Activated T-helper 2 cell treated with anti-CD3 and anti-CD28 coated beads, Interferon-gamma antibody, Interleukin-2, Interleukin-4, amounts not matched to agents 10 μg/mL and 5 μg/mL and 100 μg/mL, durations not matched to agents 14 hours and 24 hours and 36 hours (primary cell): ENCODE measurements around the gene SLC24A4. TPM values are rescaled to one million over a fixed set of nuclear protein-coding genes. Genes with fewer than 3 reads are reported as not detected.

ENCODE experiments used
- DNase-seq: peaks from one replicate; pipeline ENCODE4 v3.0.0; 2021; ENCODE audit warnings: low spot score
- H3K27ac Mint-ChIP-seq: one replicate; pipeline ENCODE4 v1.8.0; 2021; ENCODE audit warnings: mixed read lengths
- H3K27me3 Mint-ChIP-seq: one replicate; pipeline ENCODE4 v1.8.0; 2021; ENCODE audit warnings: low read depth, mixed read lengths
- H3K36me3 Mint-ChIP-seq: one replicate; pipeline ENCODE4 v1.8.0; 2021; ENCODE audit warnings: low read depth, mixed read lengths
- H3K4me1 Mint-ChIP-seq: one replicate; pipeline ENCODE4 v1.8.0; 2021; ENCODE audit warnings: low read depth, mixed read lengths
- H3K4me3 Mint-ChIP-seq: one replicate; pipeline ENCODE4 v1.8.0; 2021; ENCODE audit warnings: low read depth, mild to moderate bottlenecking, moderate library complexity, mixed read lengths
- H3K9me3 Mint-ChIP-seq: one replicate; pipeline ENCODE4 v1.8.0; 2021; ENCODE audit warnings: mixed read lengths
- intact Hi-C: fragments of 100-400 bp; cut with micrococcal nuclease; formaldehyde crosslinking; loops from one replicate; pipeline ENCODE4 v1.15.1; 2023
- total RNA-seq: library from RNA; stranded (reverse); gene quantifications from 2 replicates; pipeline ENCODE4 v1.2.3, GENCODE V29; 2022

Gene SLC24A4
- total RNA-seq, 1 donor from 2014 or later, result not detected

GRCh38 chr14:92384461-92385133 lies 61.6 kb downstream of the SLC24A4 start:
- no peaks in the 10 kb centered on the region for H3K36me3 Mint-ChIP-seq
- no peak overlapping the region for H3K4me3 Mint-ChIP-seq
- no peaks in the 10 kb centered on the region for H3K27me3 Mint-ChIP-seq
- intact Hi-C loops, result no loop called here
- no peak overlapping the region for H3K27ac Mint-ChIP-seq
- no peak for DNase-seq
- H3K9me3 Mint-ChIP-seq, result no peaks in the 10 kb centered on the region
- no peaks in the 10 kb centered on the region for H3K4me1 Mint-ChIP-seq

DNA sequence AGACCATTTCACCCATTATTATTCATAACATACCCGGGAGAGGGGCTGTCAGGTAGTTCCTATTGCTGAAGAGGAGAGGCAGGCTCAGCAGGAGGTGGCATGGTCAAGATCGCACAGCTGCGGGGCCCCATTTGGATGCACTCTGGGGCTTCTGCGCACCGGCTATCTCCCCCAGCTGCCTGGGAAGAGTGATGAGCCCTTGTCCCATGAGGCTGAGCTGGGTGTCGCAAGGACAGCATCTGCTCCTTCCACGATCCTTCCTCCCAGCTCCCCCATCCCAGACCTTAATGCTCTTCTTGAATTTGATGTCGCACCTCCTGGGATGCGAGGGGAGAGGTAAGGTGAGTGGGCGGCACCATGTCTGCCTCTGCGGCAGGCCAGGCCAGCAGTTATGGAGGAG lies 62.6 kb downstream of the SLC24A4 start:
- no peak for DNase-seq
- Mint-ChIP-seq H3K27me3 (no peaks in the 10 kb centered on the region), H3K27ac (no peak overlapping the region), H3K4me3 (no peak overlapping the region), H3K36me3 (no peaks in the 10 kb centered on the region), H3K9me3 (no peaks in the 10 kb centered on the region), H3K4me1 (no peaks in the 10 kb centered on the region)
- intact Hi-C loops, result no loop called here

DNA sequence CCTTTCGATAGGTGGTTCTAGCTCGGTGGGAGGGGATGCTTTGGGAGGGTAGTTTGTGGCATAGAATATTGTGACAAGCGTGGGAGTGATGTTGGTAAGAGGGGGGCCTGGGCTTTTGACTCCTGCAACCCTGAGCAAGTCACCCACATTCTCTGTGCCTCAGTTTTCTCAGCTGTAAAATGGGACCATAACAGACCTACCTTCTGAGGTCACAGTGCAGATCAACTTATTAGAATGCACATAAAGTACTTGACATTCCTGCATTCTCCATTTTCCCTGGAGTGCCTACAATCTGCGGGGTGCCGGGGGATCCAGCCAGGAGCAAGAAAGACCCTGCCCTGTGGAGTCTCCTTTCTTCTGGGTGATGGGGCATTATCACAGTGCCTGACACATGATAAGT lies 63.2 kb downstream of the SLC24A4 start:
- no peaks in the 10 kb centered on the region for H3K9me3 Mint-ChIP-seq
- no peak overlapping the region for H3K27ac Mint-ChIP-seq
- H3K27me3 Mint-ChIP-seq, result no peaks in the 10 kb centered on the region
- no peak overlapping the region for H3K4me3 Mint-ChIP-seq
- H3K36me3 Mint-ChIP-seq, result no peaks in the 10 kb centered on the region
- DNase-seq, result no peak
- intact Hi-C loops, result no loop called here
- H3K4me1 Mint-ChIP-seq, result no peaks in the 10 kb centered on the region

DNA sequence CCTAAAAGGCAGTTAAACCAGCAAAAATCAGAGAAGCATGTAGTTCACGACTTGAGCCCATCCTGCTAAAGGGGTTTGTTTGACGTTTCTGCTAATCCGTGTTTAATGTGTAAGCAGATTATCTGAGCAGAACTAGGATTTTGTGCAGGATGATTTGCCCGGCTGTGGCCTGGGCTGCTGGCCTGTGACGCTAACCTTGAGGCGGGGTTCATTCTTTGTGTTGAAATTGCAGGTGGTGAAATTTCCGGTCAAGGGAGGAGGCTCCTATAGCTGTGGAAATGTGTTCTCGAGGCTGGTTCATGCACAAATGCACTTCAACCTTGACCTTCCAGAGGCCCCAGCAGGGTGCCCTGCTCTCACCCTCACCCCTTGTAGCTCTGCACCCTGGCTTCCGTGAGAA lies 63.7 kb downstream of the SLC24A4 start:
- no peaks in the 10 kb centered on the region for H3K36me3 Mint-ChIP-seq
- intact Hi-C loops, result no loop called here
- no peak for DNase-seq
- no peaks in the 10 kb centered on the region for H3K4me1 Mint-ChIP-seq
- no peak overlapping the region for H3K4me3 Mint-ChIP-seq
- no peak overlapping the region for H3K27ac Mint-ChIP-seq
- H3K9me3 Mint-ChIP-seq, result no peaks in the 10 kb centered on the region
- H3K27me3 Mint-ChIP-seq, result no peaks in the 10 kb centered on the region

- no peak for DNase-seq
- Mint-ChIP-seq H3K9me3 (no peaks in the 10 kb centered on the region), H3K4me1 (no peaks in the 10 kb centered on the region), H3K36me3 (no peaks in the 10 kb centered on the region), H3K27me3 (no peaks in the 10 kb centered on the region), H3K4me3 (no peak overlapping the region), H3K27ac (no peak overlapping the region)
- intact Hi-C loops, result no loop called here
Observed at GRCh38 chr14:92387578-92387977, 64.6 kb downstream of the SLC24A4 start.

- Mint-ChIP-seq H3K9me3 (no peaks in the 10 kb centered on the region), H3K36me3 (no peaks in the 10 kb centered on the region), H3K4me1 (no peaks in the 10 kb centered on the region), H3K4me3 (no peak overlapping the region), H3K27ac (no peak overlapping the region), H3K27me3 (no peaks in the 10 kb centered on the region)
- intact Hi-C loops, result no loop called here
- no peak for DNase-seq
Observed at GRCh38 chr14:92389598-92390158, 66.7 kb downstream of the SLC24A4 start.

DNA sequence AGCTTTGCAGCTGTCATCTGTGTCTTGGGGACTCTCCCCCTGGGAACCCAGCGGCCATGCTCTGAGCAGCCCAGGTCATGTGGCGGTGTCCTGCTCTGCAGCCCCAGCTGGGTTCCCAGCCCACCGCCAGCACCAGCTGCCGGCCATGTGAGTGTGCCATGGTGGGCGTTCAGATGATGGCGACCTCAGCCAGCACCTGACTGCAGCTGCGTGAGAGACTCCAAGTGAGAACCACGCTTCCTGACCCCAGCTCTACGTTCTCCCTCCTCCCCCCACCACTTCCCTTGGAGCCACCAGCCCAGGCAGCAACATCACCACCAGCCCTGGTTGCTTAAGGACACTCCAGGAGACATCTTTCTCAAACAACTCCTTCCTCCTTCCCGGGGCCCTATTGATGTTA lies 68.8 kb downstream of the SLC24A4 start:
- Mint-ChIP-seq H3K27ac (no peak overlapping the region), H3K27me3 (no peaks in the 10 kb centered on the region), H3K9me3 (no peaks in the 10 kb centered on the region), H3K36me3 (no peaks in the 10 kb centered on the region), H3K4me3 (no peak overlapping the region), H3K4me1 (no peaks in the 10 kb centered on the region)
- DNase-seq, result no peak
- intact Hi-C loops, result no loop called here

DNA sequence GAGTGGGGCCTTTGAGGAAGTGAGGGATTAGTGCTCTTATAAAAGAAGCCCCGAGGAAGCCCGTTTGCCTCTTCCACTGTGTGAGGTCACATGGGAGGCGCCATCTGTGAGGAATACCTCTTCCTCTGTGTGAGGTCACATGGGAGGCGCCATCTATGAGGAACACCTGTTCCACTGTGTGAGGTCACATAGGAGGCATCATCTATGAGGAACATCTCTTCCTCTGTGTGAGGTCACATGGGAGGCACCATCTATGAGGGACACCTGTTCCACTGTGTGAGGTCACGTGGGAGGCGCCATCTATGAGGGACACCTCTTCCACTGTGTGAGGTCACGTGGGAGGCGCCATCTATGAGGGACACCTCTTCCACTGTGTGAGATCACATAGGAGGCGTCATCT lies 69.7 kb downstream of the SLC24A4 start:
- intact Hi-C loops, result no loop called here
- no peaks in the 10 kb centered on the region for H3K4me1 Mint-ChIP-seq
- H3K27ac Mint-ChIP-seq, result no peak overlapping the region
- H3K9me3 Mint-ChIP-seq, result no peaks in the 10 kb centered on the region
- H3K4me3 Mint-ChIP-seq, result no peak overlapping the region
- no peaks in the 10 kb centered on the region for H3K36me3 Mint-ChIP-seq
- DNase-seq, result no peak
- H3K27me3 Mint-ChIP-seq, result no peaks in the 10 kb centered on the region

GRCh38 chr14:92397150-92397952 lies 74.4 kb downstream of the SLC24A4 start:
- peaks cover 6% of the 10 kb centered on the region for H3K27me3 Mint-ChIP-seq
- no peak overlapping the region for H3K4me3 Mint-ChIP-seq
- no peaks in the 10 kb centered on the region for H3K9me3 Mint-ChIP-seq
- H3K27ac Mint-ChIP-seq, result no peak overlapping the region
- intact Hi-C loops, result no loop called here
- no peaks in the 10 kb centered on the region for H3K36me3 Mint-ChIP-seq
- H3K4me1 Mint-ChIP-seq, result no peaks in the 10 kb centered on the region
- DNase-seq, result no peak

DNA sequence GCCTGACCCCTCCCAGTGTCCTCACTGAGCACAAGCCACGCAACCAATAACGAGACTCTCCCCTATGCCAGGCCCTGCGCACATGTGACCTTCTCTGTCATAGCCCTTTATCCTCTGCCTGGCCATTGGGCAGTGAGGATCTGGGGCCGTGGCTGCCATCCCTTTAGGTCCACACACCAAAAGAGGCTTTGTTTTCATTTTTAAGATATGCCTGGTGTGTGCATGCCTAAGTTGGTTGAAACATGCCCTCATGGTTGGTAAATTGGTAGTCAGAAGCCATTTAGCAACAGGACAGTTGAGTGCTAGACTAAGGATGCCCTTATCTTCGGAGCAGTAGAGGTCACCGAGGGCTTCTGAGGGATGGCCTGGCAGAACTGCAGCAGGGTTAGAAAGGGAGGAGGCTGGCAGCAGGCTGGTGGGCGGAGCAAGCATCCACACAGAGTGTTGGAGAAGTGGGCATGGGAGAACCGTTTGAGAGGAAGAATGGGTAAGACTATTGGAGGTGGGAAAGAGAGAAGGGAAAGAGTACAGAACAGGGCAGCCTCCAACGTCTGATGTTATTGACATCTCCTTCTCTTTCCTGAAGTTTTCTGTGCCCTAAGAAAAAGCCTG lies 75.1 kb downstream of the SLC24A4 start:
- peaks cover 6% of the 10 kb centered on the region for H3K27me3 Mint-ChIP-seq
- H3K27ac Mint-ChIP-seq, result no peak overlapping the region
- intact Hi-C loops, result no loop called here
- H3K36me3 Mint-ChIP-seq, result no peaks in the 10 kb centered on the region
- no peak overlapping the region for H3K4me3 Mint-ChIP-seq
- no peak for DNase-seq
- H3K4me1 Mint-ChIP-seq, result no peaks in the 10 kb centered on the region
- H3K9me3 Mint-ChIP-seq, result no peaks in the 10 kb centered on the region

GRCh38 chr14:92398888-92399636 lies 76.1 kb downstream of the SLC24A4 start:
- Mint-ChIP-seq H3K4me3 (no peak overlapping the region), H3K27me3 (peaks cover 6% of the 10 kb centered on the region), H3K27ac (no peak overlapping the region), H3K36me3 (no peaks in the 10 kb centered on the region), H3K4me1 (no peaks in the 10 kb centered on the region), H3K9me3 (no peaks in the 10 kb centered on the region)
- intact Hi-C loops, result no loop called here
- DNase-seq, result no peak

DNA sequence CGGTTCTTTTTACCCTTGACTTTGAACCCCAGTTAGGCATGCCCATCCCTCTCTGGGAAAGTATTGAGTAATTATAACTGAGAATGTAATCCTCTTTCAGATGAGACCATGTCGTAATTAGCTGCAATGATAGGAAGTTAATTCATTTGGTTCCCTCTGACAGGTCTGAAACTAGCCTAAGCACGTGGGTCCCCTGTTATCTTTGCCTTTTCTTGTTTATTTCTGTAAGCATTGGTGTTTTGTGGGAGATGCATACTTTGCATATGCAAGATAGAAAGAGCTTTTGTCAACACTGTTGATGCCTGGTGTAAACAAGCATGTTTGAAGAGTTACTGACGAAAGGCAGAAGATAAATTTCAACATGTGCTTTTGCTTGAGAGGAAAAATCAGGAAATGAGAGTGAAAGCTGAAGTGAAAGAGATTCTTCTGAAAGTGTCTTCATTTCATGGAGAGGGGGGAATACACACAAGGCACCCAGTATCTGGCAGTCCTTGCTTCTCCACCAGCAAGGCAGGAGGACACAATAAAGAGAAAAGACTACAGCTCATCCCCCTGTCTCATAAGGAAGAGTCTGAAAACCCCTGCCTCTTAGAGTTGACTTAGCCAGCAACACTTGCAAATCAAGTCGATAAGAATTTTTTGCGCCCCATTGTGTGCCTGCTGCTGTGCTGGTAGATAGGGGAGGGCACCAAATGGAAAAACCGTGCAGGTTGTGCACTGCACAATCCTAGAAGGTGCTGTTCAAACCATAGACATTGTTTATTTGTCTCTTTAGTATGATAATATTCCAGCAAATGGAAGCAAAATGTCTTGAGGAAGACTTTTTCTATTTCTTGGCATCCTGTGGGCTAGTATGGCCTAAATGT lies 77.8 kb downstream of the SLC24A4 start:
- Mint-ChIP-seq H3K4me3 (no peak overlapping the region), H3K36me3 (no peaks in the 10 kb centered on the region), H3K27me3 (peaks cover 6% of the 10 kb centered on the region), H3K27ac (no peak overlapping the region), H3K9me3 (no peaks in the 10 kb centered on the region), H3K4me1 (no peaks in the 10 kb centered on the region)
- DNase-seq, result no peak
- intact Hi-C loops, result no loop called here
